Spleen (tissue), 11 donors: Measurements from ENCODE around the gene FRK. TPM values are rescaled to one million over a fixed set of nuclear protein-coding genes. Genes with fewer than 3 reads are reported as not detected.

ENCODE experiments used
- DNase-seq: peaks from one replicate; pipeline ENCODE4 v3.0.0-alpha.2; 2020
- H3K27ac ChIP-seq, 8 donors: fragments of 200-600 bp; sonication (generic) in 7 of 8; 1 replicate in 4 of 8; 2 replicates in 4 of 8; pipeline versions ENCODE4 v1.5.0 to v1.8.0; 2016 to 2021; ENCODE audit warnings: inconsistent platforms in 4 of 8, mild to moderate bottlenecking in 4 of 8, moderate library complexity in 1 of 8
- H3K27me3 ChIP-seq, 7 donors: fragments of 200-600 bp; sonication (generic) in 6 of 7; replicated peaks in 1 of 7; 1 replicate in 4 of 7; 2 replicates in 3 of 7; pipeline versions ENCODE4 v1.5.0 to v1.8.0; 2016 to 2021; ENCODE audit warnings: inconsistent platforms in 3 of 7, mild to moderate bottlenecking in 1 of 7
- H3K36me3 ChIP-seq, 6 donors: fragments of 200-600 bp; sonication (generic) in 5 of 6; 1 replicate in 4 of 6; 2 replicates in 2 of 6; pipeline versions ENCODE4 v1.5.0 to v1.8.0; 2016 to 2021; ENCODE audit warnings: inconsistent platforms in 2 of 6
- H3K4me1 ChIP-seq, 6 donors: fragments of 200-600 bp; sonication (generic) in 5 of 6; 1 replicate in 3 of 6; 2 replicates in 3 of 6; pipeline versions ENCODE4 v1.5.0 to v1.8.0; 2016 to 2021; ENCODE audit warnings: inconsistent platforms in 3 of 6
- H3K4me3 ChIP-seq, 8 donors: fragments of 200-600 bp; sonication (generic) in 7 of 8; 1 replicate in 4 of 8; 2 replicates in 4 of 8; pipeline versions ENCODE4 v1.5.0 to v1.8.0; 2016 to 2021; ENCODE audit warnings: inconsistent platforms in 4 of 8, mild to moderate bottlenecking in 4 of 8, moderate library complexity in 2 of 8
- H3K9me3 ChIP-seq, 8 donors: fragments of 200-600 bp; sonication (generic) in 7 of 8; 1 replicate in 4 of 8; 2 replicates in 4 of 8; pipeline versions ENCODE4 v1.5.0 to v1.8.0; 2016 to 2021; ENCODE audit warnings: inconsistent platforms in 4 of 8
- CTCF ChIP-seq, 11 experiments: fragments of 200-600 bp in 7 of 11; fragments of 450-650 bp in 4 of 11; sonication (generic) in 4 of 11; IDR thresholded peaks in 8 of 11; conservative IDR thresholded peaks in 3 of 11; 1 replicate in 7 of 11; 2 replicates in 4 of 11; pipeline versions ENCODE4 v1.4.0 to v1.8.0; 2016 to 2021; ENCODE audit warnings: antibody characterized with exemption in 11 of 11, inconsistent platforms in 4 of 11, mild to moderate bottlenecking in 1 of 11
- POLR2A ChIP-seq, 3 donors: fragments of 450-650 bp; IDR thresholded peaks; one replicate each; pipeline ENCODE4 v1.5.1; 2017; ENCODE audit warnings: antibody characterized with exemption in 3 of 3, mild to moderate bottlenecking in 1 of 3
- POLR2AphosphoS5 ChIP-seq, 3 donors: sonication (generic); formaldehyde crosslinking; IDR thresholded peaks; one replicate each; pipeline ENCODE4 v1.5.1; 2017; ENCODE audit warnings: antibody characterized with exemption in 3 of 3
- WGBS, 5 donors: extraction: QIAGEN DNeasy Blood & Tissue Kit in 3 of 5; methylation state at CpG; one replicate each; pipeline versions ENCODE4 v1.1.5 to v1.1.7; 2013 to 2018; 5-methylcytosine and 5-hydroxymethylcytosine counted together
- intact Hi-C: fragments of 100-400 bp; cut with DNase I; formaldehyde crosslinking; loops from one replicate; pipeline ENCODE4 v1.15.0; 2023; ENCODE audit warnings: low total_unique reads
- polyA plus RNA-seq, 3 donors: library from polyadenylated mRNA; stranded (reverse); fragments of 200-250 nt; gene quantifications; one replicate each; pipeline ENCODE4 v1.2.1, GENCODE V29; 2013
- total RNA-seq, 7 donors: library from RNA; depleted of rRNA in 3 of 7; stranded (reverse); fragments of >200 nt in 3 of 7; fragmentation: NEBNext Ultra II Directional in 4 of 7; extraction: Animal tissue kit (Norgen Biotek cat#: 25700) in 4 of 7; gene quantifications; one replicate each; pipeline versions ENCODE4 v1.1.0 to v1.2.1, GENCODE V29; 2016 to 2021
- donor health status: healthy with polysubstance abuse.
- donor health status: DM: no; HTN: no; CAD: no; lungs with moderate emphysema.
- donor health status: DM: no; HTN: no; CAD: no.
- donor health status: Bipolar disorder and iron deficiency.
- donor health status: healthy.
- donor health status: DM: no; HTN: no; CAD: no.
- donor health status: DM: yes; HTN: yes; CAD: no.

Gene FRK
- total and polyA plus RNA-seq, 10 donors: 0.20 to 2.8 (median 0.78) TPM

GRCh38 chr6:115954740-115955139, 106.0 kb downstream of the FRK start:
- Histone ChIP-seq H3K4me3 (no peak overlapping the region), H3K4me1 (no peaks in the 10 kb centered on the region), H3K27me3 (no peaks in the 10 kb centered on the region), H3K36me3 (no peaks in the 10 kb centered on the region), H3K27ac (no peak overlapping the region), H3K9me3 (peaks cover 0 to 10% (median 5%) of the 10 kb centered on the region in 8 donors)
- no peak for TF ChIP-seq POLR2A (IDR thresholded peaks at IDR 0.05)
- no peak for TF ChIP-seq POLR2AphosphoS5 (IDR thresholded peaks at IDR 0.05)
- TF ChIP-seq CTCF (IDR thresholded peaks at IDR 0.05 in 8 of 11, conservative IDR thresholded peaks at IDR 0.05 in 3 of 11): no peak
- intact Hi-C loops: no loop called here
- WGBS, 5 donors: 59 to 71% (median 64%) methylated on average over 2 of the region's 2 CpGs
- DNase-seq: no peak

GRCh38 chr6:115948751-115949150, 111.9 kb downstream of the FRK start:
- Histone ChIP-seq H3K27ac (no peak overlapping the region), H3K9me3 (peaks cover 0 to 20% (median 13%) of the 10 kb centered on the region in 8 donors), H3K4me3 (no peak overlapping the region), H3K36me3 (no peaks in the 10 kb centered on the region), H3K27me3 (no peaks in the 10 kb centered on the region), H3K4me1 (no peaks in the 10 kb centered on the region)
- TF ChIP-seq POLR2A (IDR thresholded peaks at IDR 0.05) (no peak), POLR2AphosphoS5 (IDR thresholded peaks at IDR 0.05) (no peak), CTCF (IDR thresholded peaks at IDR 0.05 in 8 of 11, conservative IDR thresholded peaks at IDR 0.05 in 3 of 11) (no peak)
- intact Hi-C loops: no loop called here
- no peak for DNase-seq

- 79 to 90% (median 85%) methylated on average over 2 of the region's 2 CpGs for WGBS, 5 donors
- DNase-seq: no peak
- TF ChIP-seq POLR2A (IDR thresholded peaks at IDR 0.05) (no peak), CTCF (IDR thresholded peaks at IDR 0.05 in 8 of 11, conservative IDR thresholded peaks at IDR 0.05 in 3 of 11) (no peak), POLR2AphosphoS5 (IDR thresholded peaks at IDR 0.05) (no peak)
These were observed 112.6 kb downstream of the FRK start for GRCh38 chr6:115947966-115948541.

GRCh38 chr6:115945812-115946211, 114.9 kb downstream of the FRK start:
- no peak for DNase-seq
- Histone ChIP-seq H3K4me3 (no peak overlapping the region), H3K4me1 (no peaks in the 10 kb centered on the region), H3K36me3 (no peaks in the 10 kb centered on the region), H3K9me3 (peaks cover 0 to 17% (median 9%) of the 10 kb centered on the region in 8 donors), H3K27me3 (no peaks in the 10 kb centered on the region), H3K27ac (no peak overlapping the region)
- intact Hi-C loops: no loop called here
- 62 to 86% (median 74%) methylated on average over 1 of the region's 1 CpG for WGBS, 5 donors
- TF ChIP-seq POLR2A (IDR thresholded peaks at IDR 0.05) (no peak), CTCF (IDR thresholded peaks at IDR 0.05 in 8 of 11, conservative IDR thresholded peaks at IDR 0.05 in 3 of 11) (no peak)

More at GRCh38 chr6:115947966-115948541, 112.6 kb downstream of the FRK start:
- Histone ChIP-seq H3K27me3 (no peaks in the 10 kb centered on the region), H3K4me1 (no peaks in the 10 kb centered on the region), H3K27ac (no peak overlapping the region), H3K4me3 (no peak overlapping the region), H3K9me3 (peaks cover 0 to 20% (median 13%) of the 10 kb centered on the region in 8 donors), H3K36me3 (no peaks in the 10 kb centered on the region)
- intact Hi-C loops: no loop called here
